ENCODE data around the gene SMIM3.
"Not testable (repeated sequence)": the region's sequence is repeated elsewhere in the genome, so short reads cannot be mapped to it uniquely, and the experiment has no call there.

DNA sequence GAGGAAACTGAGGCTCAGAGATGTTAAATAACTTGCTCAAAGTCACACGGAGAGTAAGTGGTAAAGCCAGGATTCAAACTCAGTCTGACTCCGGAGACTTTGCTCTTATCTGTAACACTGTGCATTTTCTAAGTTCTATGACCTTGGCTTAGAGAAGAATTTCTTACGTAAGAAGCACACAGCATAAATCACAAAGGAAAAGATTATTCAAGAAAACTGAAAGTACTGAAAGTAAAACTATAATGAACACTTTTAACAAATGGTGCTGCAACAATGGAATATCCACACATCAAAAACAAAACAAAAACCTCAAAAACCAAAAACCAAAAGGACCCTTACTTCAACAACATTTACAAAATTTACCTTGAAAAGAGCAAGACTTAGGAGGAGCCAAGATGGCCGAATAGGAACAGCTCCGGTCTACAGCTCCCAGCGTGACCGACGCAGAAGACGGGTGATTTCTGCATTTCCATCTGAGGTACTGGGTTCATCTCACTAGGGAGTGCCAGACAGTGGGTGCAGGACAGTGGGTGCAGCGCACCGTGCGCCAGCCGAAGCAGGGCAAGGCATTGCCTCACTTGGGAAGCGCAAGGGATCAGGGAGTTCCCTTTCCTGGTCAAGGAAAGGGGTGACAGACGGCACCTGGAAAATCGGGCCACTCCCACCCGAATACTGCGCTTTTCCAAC lies 36.0 kb upstream of the SMIM3 start:
- TF ChIP-seq POLR2A (IDR thresholded peaks at IDR 0.05; ENCODE audit: control extremely low read depth in 1 of 2, low read depth in 2 of 2, low read length in 2 of 2); RAD21 (IDR thresholded peaks at IDR 0.05 in 1 of 2, conservative IDR thresholded peaks at IDR 0.05 in 1 of 2; ENCODE audit: low read depth in 2 of 2, low read length in 2 of 2); KDM4A (IDR thresholded peaks at IDR 0.05; ENCODE audit: low read depth, low read length, severe bottlenecking): not testable (repeated sequence)
- TF ChIP-seq, protein P1, sequence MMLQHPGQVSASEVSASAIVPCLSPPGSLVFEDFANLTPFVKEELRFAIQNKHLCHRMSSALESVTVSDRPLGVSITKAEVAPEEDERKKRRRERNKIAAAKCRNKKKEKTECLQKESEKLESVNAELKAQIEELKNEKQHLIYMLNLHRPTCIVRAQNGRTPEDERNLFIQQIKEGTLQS (IDR thresholded peaks at IDR 0.05; ENCODE audit: insufficient read depth, low read depth, low read length), result not testable (repeated sequence)
